HK-2 (cell line): ENCODE results near the gene C1orf87.
"Not testable (repeated sequence)": the region's sequence is repeated elsewhere in the genome, so short reads cannot be mapped to it uniquely, and the experiment has no call there.

ENCODE experiments used
- DNase-seq: peaks from one replicate; pipeline ENCODE4 v3.0.0-alpha.2; 2018; ENCODE audit not compliant: unreplicated experiment

Gene C1orf87

DNA sequence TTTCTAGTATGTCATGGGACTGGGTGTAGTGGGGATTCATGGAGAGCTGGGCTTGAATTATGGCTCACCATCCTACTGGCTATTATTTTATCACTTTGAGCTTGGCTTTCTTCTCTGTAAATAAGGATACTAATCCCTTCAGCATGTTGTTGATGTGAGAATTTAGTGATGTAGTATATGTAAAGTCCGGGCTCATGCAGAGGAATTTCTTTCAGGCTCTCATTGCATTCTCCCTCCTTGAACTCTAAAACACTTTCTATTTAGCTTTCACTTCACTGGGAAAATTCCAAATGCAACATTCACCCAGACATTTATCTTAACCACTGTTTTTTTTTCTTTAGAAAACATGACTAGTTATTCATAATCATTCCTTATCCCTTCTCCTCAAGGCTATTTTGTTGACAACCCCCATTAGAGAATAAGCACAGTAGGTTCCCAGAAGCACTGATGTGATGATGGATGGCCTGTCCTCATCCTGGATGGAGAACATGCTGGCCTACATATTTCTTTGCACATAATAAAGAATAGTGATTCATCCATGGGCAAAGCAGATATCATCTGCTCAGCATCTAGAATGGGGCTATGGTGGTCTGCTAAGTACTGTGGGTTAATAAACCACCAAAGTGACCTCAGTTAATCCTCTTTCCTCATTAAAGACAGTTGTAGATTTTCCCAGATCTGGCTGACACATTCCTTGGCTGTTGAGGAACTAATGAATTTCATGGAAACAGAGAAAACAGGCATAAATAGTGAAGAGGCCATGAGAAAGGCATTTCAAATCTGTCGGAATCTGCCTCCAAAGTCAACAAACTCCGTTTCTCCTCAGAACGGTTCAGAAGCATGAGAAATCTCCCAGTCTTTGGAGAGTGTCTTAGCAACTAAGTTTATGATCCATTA is 79.0 kb downstream of the C1orf87 start:
- no peak for DNase-seq

DNA sequence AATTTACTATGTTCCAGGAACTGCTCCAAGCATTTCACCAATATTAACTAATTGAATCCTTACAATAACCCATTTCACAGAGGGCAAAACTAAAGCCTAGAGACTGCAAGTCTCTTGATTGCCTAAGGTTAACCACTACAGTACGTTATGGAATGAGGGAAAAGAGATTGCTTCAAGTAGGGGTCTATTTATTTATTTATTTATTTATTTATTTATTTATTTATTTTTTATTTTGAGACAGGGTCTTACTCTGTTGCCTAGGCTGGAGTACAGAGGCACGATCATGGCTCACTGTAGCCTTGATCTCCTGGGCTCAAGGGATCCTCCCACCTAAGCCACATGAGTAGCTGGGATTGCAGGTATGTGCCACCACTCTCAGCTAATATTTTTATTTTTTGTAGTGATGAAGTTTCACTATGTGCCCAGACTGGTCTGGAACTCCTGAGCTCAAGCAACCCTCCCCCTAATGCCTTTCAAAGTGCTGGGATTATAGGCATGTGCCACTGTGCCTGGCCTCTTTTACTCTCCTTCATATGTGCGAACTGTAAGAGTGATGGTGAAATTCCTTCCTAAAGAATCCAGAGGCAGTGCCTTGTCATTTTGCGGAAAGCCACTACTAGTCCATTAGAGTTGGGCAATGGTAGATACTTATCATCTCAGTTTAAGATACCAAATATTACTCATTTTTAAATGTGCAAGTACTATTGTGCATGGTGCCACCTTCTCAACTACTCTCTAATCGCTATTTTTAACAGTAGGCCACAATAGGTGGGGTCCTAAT is 81.3 kb downstream of the C1orf87 start:
- DNase-seq = no peak

DNA sequence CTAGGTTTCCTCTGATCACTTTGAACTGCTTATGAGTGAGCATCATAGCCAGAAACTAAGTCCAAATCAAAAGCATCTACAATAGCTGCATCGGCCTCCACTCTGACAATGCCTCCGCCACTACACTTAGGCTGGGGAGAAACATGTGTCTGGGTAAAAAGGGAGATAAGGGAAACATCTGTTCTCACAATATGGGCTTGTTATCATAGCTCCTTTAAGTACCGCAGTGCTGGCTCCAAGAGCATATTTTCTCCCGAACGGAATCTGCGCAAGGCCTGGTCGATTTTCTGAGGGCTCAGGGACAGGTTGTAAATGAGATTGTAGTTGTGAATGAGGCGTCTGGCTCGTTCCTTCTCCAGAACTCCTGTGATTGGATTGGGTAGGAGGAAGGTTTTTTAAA is 83.1 kb downstream of the C1orf87 start:
- DNase-seq = no peak

DNA sequence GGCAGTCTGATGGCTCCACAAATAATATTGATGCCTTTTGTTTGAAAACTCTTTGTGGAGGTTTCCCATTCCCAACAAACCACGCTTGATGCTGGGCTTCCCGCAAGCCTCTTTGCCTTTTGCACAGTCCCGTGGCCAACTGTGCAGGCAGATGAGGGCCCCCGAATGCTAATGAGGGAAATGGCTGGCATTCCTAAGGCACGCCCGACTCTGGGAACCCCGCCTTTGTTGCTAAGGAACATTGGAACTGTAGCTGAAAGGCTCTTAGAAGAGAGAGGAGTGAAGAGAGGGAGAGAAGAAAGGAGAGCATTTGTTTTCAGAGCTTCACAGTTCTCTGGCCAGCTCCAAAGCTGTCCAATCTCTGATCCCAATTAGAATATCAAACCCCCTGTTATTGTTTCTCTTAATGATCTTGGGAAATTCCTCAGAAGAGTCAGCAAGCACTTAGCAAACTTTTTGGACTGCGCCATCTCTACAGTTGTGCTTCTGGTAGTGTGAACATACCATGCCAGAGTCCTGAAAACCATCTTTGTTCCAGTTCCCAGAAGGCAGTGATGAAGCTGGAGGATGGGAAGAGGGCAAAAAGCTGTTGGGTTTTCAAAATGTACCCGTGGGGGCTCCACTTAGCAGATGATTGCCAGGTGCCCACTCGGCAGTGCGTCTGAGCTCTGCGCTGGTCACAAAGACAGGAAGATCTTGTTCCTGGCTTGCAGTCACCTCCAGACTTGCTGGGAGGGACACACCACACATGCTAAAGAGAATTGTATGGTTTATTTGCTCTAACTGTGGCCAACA is 86.9 kb downstream of the C1orf87 start:
- no peak for DNase-seq

DNA sequence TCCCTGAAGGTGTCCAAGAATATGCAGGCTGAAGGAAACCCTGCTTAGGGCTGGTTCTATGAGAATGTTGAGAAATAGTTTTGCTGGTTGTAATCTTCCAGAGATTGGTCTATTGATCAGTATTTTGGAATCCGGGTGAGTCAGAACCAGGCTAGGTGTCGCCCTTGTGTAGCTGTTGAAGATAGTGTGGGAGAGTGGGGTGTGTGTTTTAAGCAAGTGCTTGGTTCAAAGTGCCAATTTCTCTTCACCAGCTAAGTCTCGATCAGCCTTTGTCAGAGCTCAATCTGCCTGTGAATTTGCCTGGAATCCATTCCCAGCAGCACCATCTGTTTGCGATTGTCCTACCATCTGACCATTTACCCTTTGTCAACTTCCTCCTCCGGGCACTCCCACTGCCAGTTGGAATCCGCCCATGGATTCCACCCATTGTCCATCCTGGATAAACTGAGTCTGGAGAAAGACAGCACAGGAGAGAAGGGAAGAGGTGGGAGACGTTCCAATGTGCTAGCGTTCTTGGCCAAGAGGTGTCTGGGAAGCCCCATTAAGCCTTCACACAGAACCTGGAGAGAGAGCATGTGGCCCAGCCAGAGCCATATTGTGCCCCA is 87.6 kb downstream of the C1orf87 start:
- no peak for DNase-seq

DNA sequence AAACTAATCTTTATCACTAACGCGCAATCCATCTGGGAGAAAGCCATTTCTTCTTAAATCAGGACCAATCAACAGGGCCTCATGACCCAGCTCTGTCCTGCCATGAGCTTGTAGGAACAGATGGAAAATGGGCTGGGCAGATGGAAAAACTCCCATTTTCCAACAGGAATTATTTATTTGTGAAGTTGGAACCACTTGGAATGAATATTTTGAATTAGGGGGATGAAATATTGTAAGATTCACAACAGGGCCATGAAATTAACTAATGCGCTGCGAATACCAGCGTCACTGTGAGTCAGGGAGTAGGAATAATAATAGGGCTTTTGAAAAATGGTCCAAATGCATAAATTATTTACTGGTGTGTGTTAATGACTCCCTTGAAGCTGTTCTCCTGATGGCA is 93.9 kb downstream of the C1orf87 start:
- DNase-seq = no peak

DNA sequence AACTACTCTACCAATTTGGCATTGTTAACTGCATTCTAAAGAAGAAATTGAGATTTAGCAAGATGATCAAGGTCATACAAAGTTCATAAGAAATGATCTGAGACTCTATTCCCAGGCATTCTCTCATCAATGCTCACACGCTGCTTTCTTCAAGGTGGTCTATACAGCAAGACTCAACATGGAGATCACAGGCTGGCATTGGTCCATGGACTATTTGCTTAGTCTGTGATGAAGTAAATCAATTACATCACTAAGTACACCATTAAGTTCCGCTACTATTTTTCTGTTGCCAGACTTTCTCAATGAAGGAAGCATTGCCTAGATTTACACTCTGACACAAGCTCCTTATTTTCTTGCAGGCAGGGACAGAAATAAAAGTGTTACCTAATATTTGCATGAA is 95.1 kb downstream of the C1orf87 start:
- no peak for DNase-seq

DNA sequence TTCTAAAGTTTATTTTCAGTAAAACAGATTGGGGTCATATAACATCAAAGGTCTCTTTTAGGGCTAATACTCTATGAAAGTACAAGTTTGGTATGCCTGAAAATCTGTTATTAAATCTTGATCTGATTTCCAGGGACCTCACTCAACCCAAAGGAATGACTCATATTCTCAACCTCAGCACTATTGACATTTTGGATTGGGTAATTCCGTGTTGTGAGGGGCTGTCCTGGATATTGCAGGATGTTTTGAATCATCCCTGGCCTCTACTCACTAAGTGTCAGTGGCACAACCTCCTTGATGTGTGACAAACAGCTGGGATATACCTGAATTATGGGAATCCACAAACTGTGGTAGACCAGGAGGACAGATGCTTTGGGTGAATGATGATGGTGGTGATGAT is 95.5 kb downstream of the C1orf87 start:
- no peak for DNase-seq

DNA sequence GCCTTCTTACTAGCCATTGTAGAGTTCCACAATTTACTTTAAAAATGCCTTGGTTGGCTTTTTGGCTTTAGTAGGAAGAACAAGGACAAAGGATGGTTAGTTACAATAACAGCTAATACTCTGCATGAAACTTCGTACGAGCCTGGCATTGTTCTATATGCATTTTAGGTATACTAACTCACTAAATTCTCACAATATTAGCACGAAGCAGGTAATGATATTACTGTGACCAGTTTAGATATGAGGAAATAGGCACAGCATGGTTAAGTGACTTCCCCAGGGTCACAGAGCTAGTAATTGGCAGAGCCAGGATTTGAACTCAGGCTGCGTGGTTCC is 96.5 kb downstream of the C1orf87 start:
- no peak for DNase-seq

DNA sequence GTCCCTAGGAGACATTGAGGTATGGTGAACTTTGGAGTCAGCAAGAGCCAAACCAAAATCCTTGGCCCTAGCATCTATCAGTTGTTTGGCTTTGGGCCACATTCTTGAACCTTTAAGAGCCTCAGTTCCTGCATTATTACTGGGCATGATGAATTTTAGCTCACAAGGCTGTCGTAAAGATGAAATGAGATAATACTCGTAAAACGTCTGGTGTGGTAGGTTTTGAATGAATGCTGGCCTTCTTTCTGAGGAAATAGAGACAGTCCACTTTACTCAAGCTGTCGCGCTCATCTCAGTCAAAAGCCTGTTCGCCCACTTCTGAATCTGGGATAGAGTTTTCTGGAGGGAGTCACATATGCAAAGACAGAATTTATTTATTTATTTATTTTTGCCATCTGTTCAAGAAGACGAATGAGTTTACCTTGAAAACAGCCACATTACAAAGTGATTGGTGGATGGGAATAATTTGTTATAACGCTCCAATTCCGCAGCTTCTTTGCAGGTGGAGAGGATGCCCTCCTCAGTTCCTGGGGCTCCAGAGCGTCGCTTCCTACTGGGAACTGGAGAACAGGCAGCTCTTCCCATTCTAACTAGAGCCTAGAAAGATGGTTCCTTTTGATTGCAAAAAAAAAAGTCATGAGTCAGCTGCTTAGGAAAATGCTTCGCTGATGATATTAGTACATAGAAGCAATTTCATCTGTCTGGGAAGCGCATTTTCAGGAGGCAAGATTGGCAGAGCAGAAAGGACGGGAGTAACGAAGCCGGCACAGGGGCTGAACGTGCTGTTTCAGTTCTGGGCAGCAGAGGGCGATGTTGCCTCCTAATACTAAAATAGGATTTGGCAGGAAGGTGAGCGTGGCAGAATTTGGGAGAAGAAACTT is 97.1 kb downstream of the C1orf87 start:
- DNase-seq = peak; percentile 53

DNA sequence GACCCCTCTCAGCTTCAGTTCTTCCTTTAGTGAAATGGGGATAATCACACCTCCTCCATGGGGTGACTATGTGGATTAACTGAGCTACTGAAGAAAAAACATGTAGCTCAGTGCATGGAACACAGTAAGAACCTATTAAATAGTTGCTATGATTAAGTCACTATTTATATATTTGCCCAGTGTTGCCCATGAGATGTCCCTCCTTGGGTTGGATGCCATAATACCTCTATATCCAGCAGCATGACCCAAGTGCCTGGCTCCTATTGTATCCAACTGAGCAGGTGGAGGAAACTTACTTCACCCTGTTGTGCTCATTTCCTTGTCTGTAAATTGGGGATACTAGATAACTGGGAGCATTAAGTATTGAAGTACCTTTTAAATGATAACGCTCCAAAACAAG is 99.9 kb downstream of the C1orf87 start:
- DNase-seq = no peak

DNA sequence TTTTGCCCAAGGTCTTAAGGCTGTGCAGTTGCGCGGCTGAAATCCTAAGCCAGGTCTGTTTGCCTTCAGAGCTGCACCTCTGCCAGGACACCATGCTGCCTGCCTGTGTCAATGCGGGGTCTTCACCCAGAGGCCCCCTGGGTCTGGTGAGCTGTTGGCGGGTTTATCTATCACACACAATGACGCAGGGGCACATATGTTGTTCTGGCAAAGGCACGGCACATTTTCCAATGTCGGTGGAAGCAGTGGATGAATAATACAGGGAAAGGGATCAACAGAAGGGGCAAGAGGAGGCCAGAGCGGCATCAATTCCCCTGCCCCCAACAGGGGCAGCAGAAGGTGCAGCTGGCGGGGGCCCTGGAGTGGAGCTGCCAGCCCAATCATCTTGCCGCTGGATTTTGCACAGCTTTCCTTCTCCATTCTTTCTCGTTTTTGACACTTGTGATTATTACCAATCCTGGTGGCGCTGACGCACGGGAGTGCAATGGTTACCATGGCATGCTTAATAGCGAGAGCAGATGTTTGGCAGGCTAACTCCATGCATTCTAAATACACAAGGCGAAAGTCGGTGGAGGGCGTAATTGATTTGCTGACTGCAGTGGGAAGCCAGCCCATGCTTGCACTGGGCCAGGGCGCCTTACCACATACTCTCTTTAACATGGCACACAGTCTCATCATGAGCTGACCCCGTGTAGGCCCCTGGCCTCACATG is 101.2 kb downstream of the C1orf87 start:
- no peak for DNase-seq

DNA sequence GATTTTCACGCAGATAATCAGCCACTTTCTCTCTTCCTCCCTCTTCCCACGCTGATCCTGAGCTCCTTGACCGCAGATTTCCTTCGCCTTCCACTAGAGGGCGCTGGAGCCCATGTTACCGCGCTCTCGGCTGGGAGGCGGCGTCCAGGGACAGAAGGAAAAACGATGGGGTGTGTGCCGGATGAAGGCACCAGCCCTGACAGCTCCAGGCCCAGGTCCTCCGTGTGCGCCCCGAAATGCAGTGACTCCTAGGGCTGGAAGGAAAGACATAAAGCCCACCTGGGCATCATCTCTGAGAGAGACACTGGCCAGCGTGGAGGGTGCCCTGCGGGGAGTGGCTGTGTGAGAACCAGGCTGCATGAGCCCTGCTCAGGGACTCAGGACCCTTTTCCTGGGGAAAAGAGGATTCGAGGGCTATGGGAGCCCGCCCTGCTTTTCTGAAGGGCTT is 102.1 kb downstream of the C1orf87 start:
- DNase-seq = peak; percentile 79

DNA sequence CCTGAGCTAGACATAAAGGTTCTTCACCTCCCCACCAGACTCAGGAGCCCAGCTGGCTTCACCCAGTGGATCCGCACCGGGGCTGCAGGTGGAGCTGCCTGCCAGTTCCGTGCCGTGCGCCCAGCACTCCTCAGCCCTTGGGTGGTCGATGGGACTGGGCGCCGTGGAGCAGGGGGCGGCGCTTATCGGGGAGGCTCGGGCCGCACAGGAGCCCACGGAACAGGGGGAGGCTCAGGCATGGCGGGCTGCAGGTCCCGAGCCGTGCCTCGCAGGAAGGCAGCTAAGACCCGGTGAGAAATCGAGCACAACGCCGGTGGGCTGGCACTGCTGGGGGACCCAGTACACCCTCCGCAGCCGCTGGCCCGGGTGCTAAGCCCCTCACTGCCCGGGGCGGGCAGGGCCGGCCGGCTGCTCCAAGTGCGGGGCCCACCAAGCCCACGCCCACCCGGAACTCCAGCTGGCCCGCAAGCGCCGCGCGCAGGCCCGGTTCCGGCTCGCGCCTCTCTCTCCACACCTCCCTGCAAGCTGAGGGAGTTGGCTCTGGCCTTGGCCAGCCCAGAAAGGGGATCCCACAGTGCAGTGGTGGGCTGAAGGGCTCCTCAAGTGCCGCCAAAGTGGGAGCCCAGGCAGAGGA is 103.9 kb downstream of the C1orf87 start:
- not testable (repeated sequence) for DNase-seq

DNA sequence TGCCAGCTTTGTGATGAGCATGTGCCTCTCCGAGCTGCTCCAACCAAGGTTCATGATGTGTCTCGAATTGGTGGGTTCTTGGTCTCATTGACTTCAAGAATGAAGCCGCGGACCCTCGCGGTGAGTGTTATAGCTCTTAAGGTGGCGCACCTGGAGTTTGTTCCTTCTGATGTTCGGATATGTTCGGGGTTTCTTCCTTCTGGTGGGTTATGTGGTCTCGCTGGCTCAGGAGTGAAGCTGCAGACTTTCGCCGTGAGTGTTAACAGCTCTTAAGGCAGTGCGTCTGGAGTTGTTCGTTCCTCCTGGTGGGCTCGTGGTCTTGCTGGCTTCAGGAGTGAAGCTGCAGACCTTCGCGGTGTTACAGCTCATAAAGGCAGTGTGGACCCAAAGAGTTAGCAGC is 104.8 kb downstream of the C1orf87 start:
- not testable (repeated sequence) for DNase-seq

DNA sequence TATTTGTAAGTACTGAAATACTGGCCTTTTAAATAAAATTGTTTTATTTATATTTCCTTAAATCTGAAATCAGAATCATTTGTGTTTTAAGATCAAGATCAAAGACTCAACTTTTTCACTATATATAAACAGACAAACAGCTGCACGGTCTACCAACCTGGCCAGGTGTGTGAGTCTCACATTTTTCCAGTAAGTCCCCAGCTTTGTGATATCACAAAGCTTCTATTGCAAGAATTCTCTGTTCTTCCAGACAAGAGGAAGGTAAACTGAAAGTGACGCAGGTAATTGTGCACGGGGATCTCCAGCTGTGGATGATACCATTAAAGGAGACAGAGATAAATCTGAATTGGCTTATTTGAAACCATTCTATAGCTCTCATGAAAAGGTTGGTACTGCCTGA is 105.8 kb downstream of the C1orf87 start:
- no peak for DNase-seq

DNA sequence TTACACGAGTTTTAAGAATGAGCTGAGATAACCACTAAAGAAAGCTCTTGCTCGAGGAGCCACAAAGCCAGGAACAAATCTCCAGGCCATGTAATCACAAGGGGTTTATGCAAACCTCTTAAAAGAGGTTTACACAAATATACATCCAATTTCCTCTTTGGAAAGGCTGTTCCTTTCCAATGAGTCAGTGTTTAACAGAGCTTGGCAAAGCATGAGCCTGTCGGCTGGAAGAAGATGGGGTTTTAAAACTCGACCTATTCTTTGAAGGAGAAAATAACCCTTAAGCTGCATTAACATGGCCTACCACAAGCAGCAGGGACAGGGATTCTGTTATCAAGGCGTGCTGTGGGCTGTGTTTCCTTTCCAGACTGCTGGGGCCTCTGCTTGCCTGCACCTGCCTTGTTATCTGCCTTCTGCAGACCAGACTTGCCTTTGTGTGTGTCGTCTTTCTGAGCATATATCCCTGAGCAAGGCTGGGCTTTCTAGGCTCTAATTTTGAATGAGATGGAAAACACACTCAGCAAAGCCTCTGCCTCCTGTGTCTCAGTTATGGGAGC is 106.4 kb downstream of the C1orf87 start:
- no peak for DNase-seq

DNA sequence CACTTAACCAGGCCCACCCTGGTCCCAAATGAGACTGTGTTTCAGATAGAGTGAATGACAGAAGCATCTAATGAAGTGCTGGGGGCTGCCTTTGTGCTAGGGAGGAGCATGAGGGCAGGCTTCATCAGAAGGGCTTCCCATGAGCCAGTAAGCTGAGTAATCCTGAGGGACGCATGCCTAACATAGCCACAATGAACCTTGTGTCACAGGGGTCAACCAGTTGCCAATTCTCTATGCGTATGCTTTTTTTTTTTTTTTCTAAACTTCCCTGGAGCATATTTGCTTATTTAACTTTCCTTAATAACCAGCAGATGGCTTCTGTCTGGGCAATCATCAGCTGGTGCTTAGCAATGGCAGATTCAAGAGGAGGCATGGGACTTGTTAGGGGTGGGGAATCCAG is 121.5 kb downstream of the C1orf87 start:
- no peak for DNase-seq

DNA sequence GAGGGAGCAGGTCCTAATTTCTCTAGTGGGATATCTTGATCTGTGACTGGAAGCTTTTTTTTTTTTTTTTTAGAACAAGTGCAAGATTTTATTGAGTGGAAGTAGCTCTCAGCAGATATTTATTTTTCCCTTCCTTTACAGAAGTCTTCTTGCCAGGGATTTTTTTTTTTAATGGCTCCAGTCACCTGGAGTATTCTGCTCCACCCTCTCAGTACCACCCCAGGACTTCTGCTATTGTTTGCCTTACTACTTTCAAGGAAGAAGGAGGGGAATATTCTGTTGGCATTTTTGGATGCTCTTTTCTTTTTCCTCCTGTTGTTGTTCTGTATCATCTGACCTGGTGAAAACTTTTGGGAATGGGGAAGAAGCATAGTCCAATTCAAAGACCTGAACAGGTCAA is 123.9 kb downstream of the C1orf87 start:
- DNase-seq = no peak
